ENCODE measurements around the gene NFKB2.

The NFKB2 gene

GRCh38 chr10:102416695-102417094 lies 21.2 kb downstream of the NFKB2 start:
- TF ChIP-seq, protein P1, sequence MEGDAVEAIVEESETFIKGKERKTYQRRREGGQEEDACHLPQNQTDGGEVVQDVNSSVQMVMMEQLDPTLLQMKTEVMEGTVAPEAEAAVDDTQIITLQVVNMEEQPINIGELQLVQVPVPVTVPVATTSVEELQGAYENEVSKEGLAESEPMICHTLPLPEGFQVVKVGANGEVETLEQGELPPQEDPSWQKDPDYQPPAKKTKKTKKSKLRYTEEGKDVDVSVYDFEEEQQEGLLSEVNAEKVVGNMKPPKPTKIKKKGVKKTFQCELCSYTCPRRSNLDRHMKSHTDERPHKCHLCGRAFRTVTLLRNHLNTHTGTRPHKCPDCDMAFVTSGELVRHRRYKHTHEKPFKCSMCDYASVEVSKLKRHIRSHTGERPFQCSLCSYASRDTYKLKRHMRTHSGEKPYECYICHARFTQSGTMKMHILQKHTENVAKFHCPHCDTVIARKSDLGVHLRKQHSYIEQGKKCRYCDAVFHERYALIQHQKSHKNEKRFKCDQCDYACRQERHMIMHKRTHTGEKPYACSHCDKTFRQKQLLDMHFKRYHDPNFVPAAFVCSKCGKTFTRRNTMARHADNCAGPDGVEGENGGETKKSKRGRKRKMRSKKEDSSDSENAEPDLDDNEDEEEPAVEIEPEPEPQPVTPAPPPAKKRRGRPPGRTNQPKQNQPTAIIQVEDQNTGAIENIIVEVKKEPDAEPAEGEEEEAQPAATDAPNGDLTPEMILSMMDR (IDR thresholded peaks at IDR 0.05; ENCODE audit: unreplicated experiment in 3 of 3), result no peak
- no peak overlapping the region for H3K27ac Mint-ChIP-seq
- H3K27me3 Mint-ChIP-seq (ENCODE audit: low read depth), result peaks cover 43% of the 10 kb centered on the region
- H3K36me3 Mint-ChIP-seq (ENCODE audit: low read depth), result no peaks in the 10 kb centered on the region
- H3K4me3 Mint-ChIP-seq, result no peak overlapping the region
- H3K9me3 Mint-ChIP-seq, result no peaks in the 10 kb centered on the region
- H3K4me1 Mint-ChIP-seq, result peaks cover 13% of the 10 kb centered on the region

- H3K27me3 Mint-ChIP-seq (ENCODE audit: low read depth), result peaks cover 41% of the 10 kb centered on the region
- peaks cover 3% of the 10 kb centered on the region for H3K36me3 Mint-ChIP-seq (ENCODE audit: low read depth)
- peak within 1 kb of the TSS in 1 of 3 experiments; percentile 51 for H3K27ac Mint-ChIP-seq
- TF ChIP-seq, protein P1 (IDR thresholded peaks at IDR 0.05; ENCODE audit: unreplicated experiment in 3 of 3), result no peak
- no peaks in the 10 kb centered on the region for H3K9me3 Mint-ChIP-seq
- peak within 1 kb of the TSS; percentile 92 to 95 (median 95) for H3K4me3 Mint-ChIP-seq
- peaks cover 13% of the 10 kb centered on the region for H3K4me1 Mint-ChIP-seq
These were observed 23.2 kb downstream of the NFKB2 start, which contains the start of gene PSD for GRCh38 chr10:102418622-102419268. Gene PSD (minus strand): TSS chr10:102418785. CDS start chr10:102417038, 1,747 bp downstream.

GRCh38 chr10:102419269-102420180 lies 24.0 kb downstream of the NFKB2 start:
- peak overlapping the region; percentile 92 to 95 (median 95) for H3K4me3 Mint-ChIP-seq
- TF ChIP-seq, protein P1 (IDR thresholded peaks at IDR 0.05; ENCODE audit: unreplicated experiment in 3 of 3), result no peak
- peaks cover 13% of the 10 kb centered on the region for H3K4me1 Mint-ChIP-seq
- H3K27me3 Mint-ChIP-seq (ENCODE audit: low read depth), result peaks cover 36% of the 10 kb centered on the region
- H3K9me3 Mint-ChIP-seq, result no peaks in the 10 kb centered on the region
- H3K27ac Mint-ChIP-seq, result peak overlapping the region in 1 of 3 experiments; percentile 51
- peaks cover 3% of the 10 kb centered on the region for H3K36me3 Mint-ChIP-seq (ENCODE audit: low read depth)

DNA sequence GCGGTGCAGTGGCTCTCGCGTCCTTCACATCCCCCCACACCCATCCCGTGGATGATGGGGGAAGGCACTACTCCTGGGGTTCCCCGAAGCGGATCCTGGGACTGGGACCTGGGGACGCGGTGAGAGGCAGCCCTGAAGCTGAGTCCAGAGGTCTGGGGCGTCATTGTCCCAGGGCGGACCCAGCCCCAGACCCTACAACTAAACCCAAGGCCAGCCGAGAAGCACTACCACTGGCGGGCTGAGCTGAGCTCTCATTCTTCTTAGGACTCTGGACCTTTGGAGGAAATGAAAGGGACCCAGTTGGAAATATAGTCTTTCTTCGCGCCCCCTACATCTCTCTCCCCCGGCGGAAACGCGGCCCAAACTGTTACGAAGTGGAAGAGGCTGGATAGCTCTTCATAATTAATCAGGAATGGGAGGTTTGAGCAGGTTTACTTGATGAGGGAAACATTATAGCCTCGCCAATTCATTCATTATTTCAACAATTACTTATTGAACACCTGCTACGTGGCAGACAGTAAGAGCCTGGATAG lies 24.7 kb downstream of the NFKB2 start:
- TF ChIP-seq, protein P1 (IDR thresholded peaks at IDR 0.05; ENCODE audit: unreplicated experiment in 3 of 3), result no peak
- Mint-ChIP-seq H3K4me1 (peaks cover 13% of the 10 kb centered on the region), H3K9me3 (no peaks in the 10 kb centered on the region)

GRCh38 chr10:102420714-102421506 lies 25.4 kb downstream of the NFKB2 start, which contains the start of gene FBXL15:
Gene FBXL15 (plus strand): TSS chr10:102420836. CDS start chr10:102421130, 294 bp downstream.
- Mint-ChIP-seq H3K4me1 (peaks cover 13% of the 10 kb centered on the region), H3K4me3 (peak within 1 kb of the TSS; percentile 92 to 95 (median 95)), H3K9me3 (no peaks in the 10 kb centered on the region), H3K36me3 (ENCODE audit: low read depth) (peaks cover 3% of the 10 kb centered on the region), H3K27me3 (ENCODE audit: low read depth) (peaks cover 32% of the 10 kb centered on the region), H3K27ac (peak within 1 kb of the TSS; percentile 90 to 98 (median 97))
- TF ChIP-seq, protein P1 (IDR thresholded peaks at IDR 0.05; ENCODE audit: unreplicated experiment in 3 of 3), result no peak

More for the DNA sequence above, 24.7 kb downstream of the NFKB2 start:
- H3K27ac Mint-ChIP-seq, result peak overlapping the region; percentile 90 to 98 (median 97)
- peak overlapping the region; percentile 92 to 95 (median 95) for H3K4me3 Mint-ChIP-seq
- H3K36me3 Mint-ChIP-seq (ENCODE audit: low read depth), result peaks cover 3% of the 10 kb centered on the region
- peaks cover 33% of the 10 kb centered on the region for H3K27me3 Mint-ChIP-seq (ENCODE audit: low read depth)
